GM19467 (cell line): ENCODE data around the gene ZNF575.
"Not testable (repeated sequence)": the region's sequence is repeated elsewhere in the genome, so short reads cannot be mapped to it uniquely, and the experiment has no call there.

ENCODE experiments used
- ATAC-seq: cut with Tn5 transposase; IDR thresholded peaks from one replicate; pipeline ENCODE4 v1.9.1; 2021; ENCODE audit warnings: mild to moderate bottlenecking, moderate library complexity; ENCODE audit not compliant: unreplicated experiment

ZNF575 gene

GRCh38 chr19:43540381-43540780 is 7.4 kb downstream of the ZNF575 start:
- no peak for ATAC-seq

GRCh38 chr19:43541920-43542650 is 9.1 kb downstream of the ZNF575 start:
- no peak for ATAC-seq

- ATAC-seq: no peak
Observed at GRCh38 chr19:43544077-43544476, 11.1 kb downstream of the ZNF575 start.

- no peak for ATAC-seq
Observed at GRCh38 chr19:43545276-43545675, 12.3 kb downstream of the ZNF575 start.

GRCh38 chr19:43545981-43546380 is 13.0 kb downstream of the ZNF575 start:
- ATAC-seq: no peak

GRCh38 chr19:43546581-43546980 is 13.6 kb downstream of the ZNF575 start:
- no peak for ATAC-seq

- not testable (repeated sequence) for ATAC-seq
Observed at GRCh38 chr19:43547926-43548325, 14.9 kb downstream of the ZNF575 start.

- ATAC-seq: no peak
Observed at GRCh38 chr19:43548706-43549105, 15.7 kb downstream of the ZNF575 start.

- ATAC-seq: no peak
Observed at GRCh38 chr19:43551399-43552197, 18.6 kb downstream of the ZNF575 start.

- ATAC-seq: no peak
Observed at GRCh38 chr19:43552198-43552450, 19.1 kb downstream of the ZNF575 start.

- ATAC-seq: no peak
Observed at GRCh38 chr19:43552616-43553015, 19.6 kb downstream of the ZNF575 start.

- no peak for ATAC-seq
Observed at GRCh38 chr19:43553656-43554055, 20.7 kb downstream of the ZNF575 start.

GRCh38 chr19:43554317-43554895 is 21.4 kb downstream of the ZNF575 start:
- no peak for ATAC-seq

- no peak for ATAC-seq
Observed at GRCh38 chr19:43555185-43555770, 22.3 kb downstream of the ZNF575 start.

GRCh38 chr19:43560687-43561086 is 27.7 kb downstream of the ZNF575 start:
- ATAC-seq: no peak

GRCh38 chr19:43561139-43561970 is 28.4 kb downstream of the ZNF575 start:
- no peak for ATAC-seq

GRCh38 chr19:43562226-43562697 is 29.3 kb downstream of the ZNF575 start:
- ATAC-seq: no peak

- peak; percentile 75 for ATAC-seq
Observed at GRCh38 chr19:43562698-43563241, 29.8 kb downstream of the ZNF575 start.

GRCh38 chr19:43563816-43564457 is 30.9 kb downstream of the ZNF575 start:
- no peak for ATAC-seq

- ATAC-seq: no peak
Observed at GRCh38 chr19:43564800-43565199, 31.8 kb downstream of the ZNF575 start.
